Measurements from ENCODE around the gene TRAF3IP3.
"Not testable (repeated sequence)": the region's sequence is repeated elsewhere in the genome, so short reads cannot be mapped to it uniquely, and the experiment has no call there.

Gene TRAF3IP3

DNA sequence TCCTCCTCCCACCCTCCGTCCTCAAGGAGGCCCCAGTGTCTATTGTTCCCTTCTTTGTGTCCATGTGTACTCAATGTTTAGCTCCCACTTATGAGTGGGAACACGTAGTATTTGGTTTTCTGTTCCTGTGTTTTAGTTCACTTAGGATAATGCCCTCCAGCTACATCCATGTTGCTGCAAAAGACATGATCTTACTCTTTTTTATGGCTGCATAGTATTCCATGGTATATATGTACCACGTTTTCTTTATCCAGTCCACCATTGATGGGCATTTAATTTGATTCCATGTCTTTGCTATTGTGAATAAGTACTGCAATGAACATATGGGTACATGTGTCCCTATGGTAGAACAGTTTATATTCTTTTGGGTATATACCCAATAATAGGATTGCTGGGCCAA, 37.9 kb downstream of the TRAF3IP3 start:
- H3K4me3 ChIP-seq (ENCODE audit: low read length); H3K27ac ChIP-seq (ENCODE audit: low read length); H3K27me3 ChIP-seq (ENCODE audit: control insufficient read depth, insufficient read depth, low read length); H3K36me3 ChIP-seq (ENCODE audit: control insufficient read depth, insufficient read depth, low read length); H3K4me1 ChIP-seq (ENCODE audit: control insufficient read depth, insufficient read depth, low read length); DNase-seq (ENCODE audit: low read depth, low spot score); H3K9me3 ChIP-seq (ENCODE audit: control insufficient read depth, insufficient read depth, low read length): not testable (repeated sequence)
- WGBS (ENCODE audit: insufficient coverage, insufficient read length): no CpG with 5 or more reads among the region's 3 CpGs

DNA sequence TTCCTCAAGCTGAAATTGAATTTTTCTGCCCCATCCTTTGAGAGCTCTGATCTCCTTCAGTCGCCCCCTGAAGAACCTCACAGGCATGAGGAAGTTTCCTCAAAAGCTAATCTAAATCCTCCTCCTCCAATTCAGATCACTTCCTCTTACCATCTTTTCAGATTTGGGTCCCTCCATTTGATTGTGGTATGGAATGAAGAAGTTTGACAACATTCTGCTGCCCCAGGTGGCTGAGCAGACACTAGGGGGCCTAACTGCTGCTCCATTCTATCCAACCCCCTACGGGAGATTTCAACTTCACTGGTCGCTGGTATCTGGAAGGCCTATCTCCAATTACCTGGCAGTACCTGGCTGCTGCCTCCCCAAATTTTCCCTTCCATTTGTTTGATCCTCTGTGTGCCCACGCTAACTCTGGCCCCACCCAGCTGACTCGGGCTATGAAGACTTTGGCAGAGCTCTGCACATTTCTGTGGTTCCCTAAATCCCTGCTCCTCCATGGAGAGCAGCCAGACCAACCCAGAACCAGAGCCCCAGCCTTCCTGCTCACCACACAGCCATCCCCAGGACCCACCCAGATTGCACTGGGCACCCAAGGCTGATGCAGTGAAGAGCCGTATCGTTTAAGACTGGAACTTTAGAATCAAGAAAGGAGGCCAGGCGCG, 42.3 kb downstream of the TRAF3IP3 start:
- Histone ChIP-seq H3K27me3 (ENCODE audit: control insufficient read depth, insufficient read depth, low read length) (no peaks in the 10 kb centered on the region), H3K4me3 (ENCODE audit: low read length) (no peak overlapping the region), H3K36me3 (ENCODE audit: control insufficient read depth, insufficient read depth, low read length) (no peaks in the 10 kb centered on the region), H3K27ac (ENCODE audit: low read length) (no peak overlapping the region), H3K4me1 (ENCODE audit: control insufficient read depth, insufficient read depth, low read length) (no peaks in the 10 kb centered on the region), H3K9me3 (ENCODE audit: control insufficient read depth, insufficient read depth, low read length) (no peaks in the 10 kb centered on the region)
- WGBS (ENCODE audit: insufficient coverage, insufficient read length): no CpG with 5 or more reads among the region's 9 CpGs
- no peak for DNase-seq (ENCODE audit: low read depth, low spot score)

DNA sequence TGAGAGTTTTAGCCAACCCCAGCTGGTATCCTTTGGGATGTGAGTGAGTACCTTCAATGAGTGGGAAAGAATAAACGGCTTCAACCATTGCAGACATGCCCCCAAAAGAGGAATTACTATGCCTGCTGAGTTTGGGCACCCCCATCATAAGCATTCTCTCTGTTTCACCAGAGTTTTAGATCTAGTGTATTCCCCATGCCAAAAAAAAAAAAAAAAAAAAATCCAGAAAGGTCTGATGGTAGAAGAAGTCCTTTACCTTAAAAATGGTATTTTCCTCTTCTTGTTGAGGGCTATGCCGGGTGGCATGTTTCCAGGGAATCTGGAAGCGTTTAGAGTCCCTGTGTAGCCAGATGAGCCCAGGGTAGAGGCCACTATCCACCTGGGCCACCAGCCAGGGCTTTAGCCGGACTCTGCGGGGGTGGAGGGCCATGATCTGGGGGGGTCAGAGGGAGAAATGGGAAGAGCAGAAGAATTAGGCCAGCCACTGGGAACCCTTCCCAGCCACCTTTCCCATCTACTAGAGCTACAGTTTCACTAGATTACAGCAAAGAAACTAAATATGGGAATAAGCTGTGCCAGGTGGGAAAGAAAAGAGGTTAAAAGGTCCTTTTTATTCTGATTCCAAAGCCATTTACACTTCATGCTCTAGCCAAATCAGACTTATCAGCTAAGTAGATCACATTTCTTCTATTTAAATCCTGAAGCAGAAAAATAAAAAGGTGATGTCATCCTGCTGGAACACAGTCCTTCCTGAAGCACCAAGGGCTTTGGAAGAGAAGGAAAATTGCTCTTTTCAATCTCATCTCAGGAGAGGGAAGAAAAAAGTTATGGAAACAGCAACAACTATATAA, 45.4 kb downstream of the TRAF3IP3 start:
- H3K27ac ChIP-seq (ENCODE audit: low read length): no peak overlapping the region
- no CpG with 5 or more reads among the region's 5 CpGs for WGBS (ENCODE audit: insufficient coverage, insufficient read length)

DNA sequence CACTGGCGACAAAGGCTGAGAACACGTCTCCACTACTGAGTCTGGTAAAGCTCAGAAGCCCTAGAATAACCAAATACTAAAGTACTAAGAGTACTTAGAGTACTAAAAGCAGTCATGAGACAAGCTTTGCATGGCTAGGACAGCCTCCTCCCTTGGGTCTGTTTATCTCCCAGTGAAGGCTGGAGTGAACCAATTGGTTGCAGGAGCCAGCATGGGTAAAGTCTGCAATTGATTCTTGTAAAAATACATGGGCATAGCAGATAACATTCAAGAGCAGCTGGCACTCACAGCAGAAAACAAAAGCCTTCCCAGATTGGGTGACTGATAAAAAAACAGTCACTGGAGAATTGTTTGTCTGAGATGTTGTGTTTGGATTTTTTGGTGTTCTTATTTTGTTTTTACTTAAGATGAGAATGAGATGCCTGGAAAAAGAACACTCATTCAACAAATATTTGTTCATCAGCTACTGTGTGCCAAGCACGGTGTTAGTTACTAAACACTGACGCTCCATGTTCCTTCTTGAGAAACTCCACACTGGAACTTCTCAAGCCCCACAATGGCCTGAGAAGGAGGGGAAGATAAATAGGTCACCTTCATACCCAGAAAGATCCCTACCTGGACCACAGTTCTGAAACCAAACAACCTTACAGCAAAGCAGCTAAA, 46.4 kb downstream of the TRAF3IP3 start:
- no peaks in the 10 kb centered on the region for H3K9me3 ChIP-seq (ENCODE audit: control insufficient read depth, insufficient read depth, low read length)
- no peak overlapping the region for H3K27ac ChIP-seq (ENCODE audit: low read length)
- H3K36me3 ChIP-seq (ENCODE audit: control insufficient read depth, insufficient read depth, low read length): no peaks in the 10 kb centered on the region
- no peak overlapping the region for H3K4me3 ChIP-seq (ENCODE audit: low read length)
- H3K4me1 ChIP-seq (ENCODE audit: control insufficient read depth, insufficient read depth, low read length): no peaks in the 10 kb centered on the region; the same call in 1 of the 2 replicates
- no peak for DNase-seq (ENCODE audit: low read depth, low spot score)
- WGBS (ENCODE audit: insufficient coverage, insufficient read length): no CpG with 5 or more reads among the region's 4 CpGs
- no peaks in the 10 kb centered on the region for H3K27me3 ChIP-seq (ENCODE audit: control insufficient read depth, insufficient read depth, low read length)

More for the DNA sequence above, 45.4 kb downstream of the TRAF3IP3 start:
- Histone ChIP-seq H3K27me3 (ENCODE audit: control insufficient read depth, insufficient read depth, low read length) (no peaks in the 10 kb centered on the region), H3K36me3 (ENCODE audit: control insufficient read depth, insufficient read depth, low read length) (no peaks in the 10 kb centered on the region), H3K4me1 (ENCODE audit: control insufficient read depth, insufficient read depth, low read length) (no peaks in the 10 kb centered on the region; the same call in 1 of the 2 replicates), H3K4me3 (ENCODE audit: low read length) (no peak overlapping the region), H3K9me3 (ENCODE audit: control insufficient read depth, insufficient read depth, low read length) (no peaks in the 10 kb centered on the region)
- no peak for DNase-seq (ENCODE audit: low read depth, low spot score)

DNA sequence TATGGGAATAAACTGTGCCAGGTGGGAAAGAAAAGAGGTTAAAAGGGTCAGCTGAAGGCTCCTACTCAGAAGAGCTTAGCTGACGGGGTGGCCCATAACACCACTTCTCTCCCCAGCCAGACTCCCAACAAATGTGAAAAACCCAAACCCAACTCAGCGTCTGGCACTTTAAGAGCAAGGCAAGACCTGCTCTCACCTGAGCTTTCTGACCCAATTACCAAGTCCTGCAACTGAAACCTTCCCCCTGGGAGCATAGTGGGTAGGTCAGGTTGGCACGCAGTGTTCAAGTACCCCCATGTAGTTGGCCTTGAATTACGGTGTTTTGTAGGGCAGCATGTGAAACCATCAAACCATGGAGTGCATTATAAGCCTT, 46.9 kb downstream of the TRAF3IP3 start:
- WGBS (ENCODE audit: insufficient coverage, insufficient read length): no CpG with 5 or more reads among the region's 4 CpGs
- H3K4me1 ChIP-seq (ENCODE audit: control insufficient read depth, insufficient read depth, low read length): no peaks in the 10 kb centered on the region; the same call in 1 of the 2 replicates
- no peak for DNase-seq (ENCODE audit: low read depth, low spot score)
- H3K27me3 ChIP-seq (ENCODE audit: control insufficient read depth, insufficient read depth, low read length): no peaks in the 10 kb centered on the region
- no peak overlapping the region for H3K4me3 ChIP-seq (ENCODE audit: low read length)
- H3K27ac ChIP-seq (ENCODE audit: low read length): no peak overlapping the region
- no peaks in the 10 kb centered on the region for H3K9me3 ChIP-seq (ENCODE audit: control insufficient read depth, insufficient read depth, low read length)
- H3K36me3 ChIP-seq (ENCODE audit: control insufficient read depth, insufficient read depth, low read length): no peaks in the 10 kb centered on the region

DNA sequence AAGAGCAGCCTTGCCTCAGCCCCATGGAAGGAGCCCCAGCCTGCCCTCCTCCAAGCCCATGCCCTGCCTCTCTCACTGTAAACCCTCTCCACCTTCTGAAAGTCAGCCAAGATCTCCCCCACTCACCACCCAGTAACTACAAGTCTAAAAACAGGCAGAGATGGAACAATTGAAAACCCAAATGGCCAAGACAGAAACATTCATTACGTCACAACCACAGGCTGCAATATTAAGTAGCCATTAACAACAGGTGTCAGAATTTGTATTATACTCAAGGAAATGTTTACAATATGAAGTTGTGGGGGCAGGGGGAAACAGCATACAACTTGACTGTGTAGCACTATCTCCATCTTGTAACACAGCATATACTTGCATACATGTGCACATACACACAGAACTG, 47.7 kb downstream of the TRAF3IP3 start:
- Histone ChIP-seq H3K36me3 (ENCODE audit: control insufficient read depth, insufficient read depth, low read length) (no peaks in the 10 kb centered on the region), H3K27ac (ENCODE audit: low read length) (no peak overlapping the region), H3K9me3 (ENCODE audit: control insufficient read depth, insufficient read depth, low read length) (no peaks in the 10 kb centered on the region), H3K4me3 (ENCODE audit: low read length) (no peak overlapping the region), H3K4me1 (ENCODE audit: control insufficient read depth, insufficient read depth, low read length) (no peaks in the 10 kb centered on the region; the same call in 1 of the 2 replicates), H3K27me3 (ENCODE audit: control insufficient read depth, insufficient read depth, low read length) (no peaks in the 10 kb centered on the region)
- no peak for DNase-seq (ENCODE audit: low read depth, low spot score)
- WGBS (ENCODE audit: insufficient coverage, insufficient read length): no CpG with 5 or more reads among the region's 1 CpG

DNA sequence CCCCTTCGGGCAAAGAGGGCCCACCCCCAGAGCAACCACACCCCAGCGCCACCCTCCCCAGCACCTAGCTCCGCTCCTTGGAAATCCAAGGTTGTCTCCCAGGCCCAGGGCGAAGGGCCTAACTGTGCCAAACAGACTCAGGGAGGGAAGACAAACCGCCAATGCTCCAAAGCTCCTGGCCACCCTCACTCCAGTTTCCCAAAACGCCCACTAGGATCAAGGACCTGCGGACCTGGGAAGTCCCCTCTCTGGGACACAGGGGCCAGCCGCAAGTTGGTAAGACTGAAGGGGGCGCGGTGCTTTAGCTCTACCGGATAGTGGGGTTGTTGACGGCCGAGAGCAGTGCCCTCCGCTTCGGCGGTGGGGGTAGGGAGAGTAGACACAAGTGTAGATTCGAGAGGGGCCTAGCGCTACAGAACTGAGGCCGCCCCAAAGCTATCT, 49.5 kb downstream of the TRAF3IP3 start:
- Histone ChIP-seq H3K27ac (ENCODE audit: low read length) (no peak overlapping the region), H3K27me3 (ENCODE audit: control insufficient read depth, insufficient read depth, low read length) (no peaks in the 10 kb centered on the region), H3K4me1 (ENCODE audit: control insufficient read depth, insufficient read depth, low read length) (no peaks in the 10 kb centered on the region; the same call in 1 of the 2 replicates), H3K36me3 (ENCODE audit: control insufficient read depth, insufficient read depth, low read length) (no peaks in the 10 kb centered on the region), H3K9me3 (ENCODE audit: control insufficient read depth, insufficient read depth, low read length) (no peaks in the 10 kb centered on the region), H3K4me3 (ENCODE audit: low read length) (peak overlapping the region; percentile 76; the same call in 1 of the 2 replicates)
- WGBS (ENCODE audit: insufficient coverage, insufficient read length): no CpG with 5 or more reads among the region's 19 CpGs
- no peak for DNase-seq (ENCODE audit: low read depth, low spot score)

DNA sequence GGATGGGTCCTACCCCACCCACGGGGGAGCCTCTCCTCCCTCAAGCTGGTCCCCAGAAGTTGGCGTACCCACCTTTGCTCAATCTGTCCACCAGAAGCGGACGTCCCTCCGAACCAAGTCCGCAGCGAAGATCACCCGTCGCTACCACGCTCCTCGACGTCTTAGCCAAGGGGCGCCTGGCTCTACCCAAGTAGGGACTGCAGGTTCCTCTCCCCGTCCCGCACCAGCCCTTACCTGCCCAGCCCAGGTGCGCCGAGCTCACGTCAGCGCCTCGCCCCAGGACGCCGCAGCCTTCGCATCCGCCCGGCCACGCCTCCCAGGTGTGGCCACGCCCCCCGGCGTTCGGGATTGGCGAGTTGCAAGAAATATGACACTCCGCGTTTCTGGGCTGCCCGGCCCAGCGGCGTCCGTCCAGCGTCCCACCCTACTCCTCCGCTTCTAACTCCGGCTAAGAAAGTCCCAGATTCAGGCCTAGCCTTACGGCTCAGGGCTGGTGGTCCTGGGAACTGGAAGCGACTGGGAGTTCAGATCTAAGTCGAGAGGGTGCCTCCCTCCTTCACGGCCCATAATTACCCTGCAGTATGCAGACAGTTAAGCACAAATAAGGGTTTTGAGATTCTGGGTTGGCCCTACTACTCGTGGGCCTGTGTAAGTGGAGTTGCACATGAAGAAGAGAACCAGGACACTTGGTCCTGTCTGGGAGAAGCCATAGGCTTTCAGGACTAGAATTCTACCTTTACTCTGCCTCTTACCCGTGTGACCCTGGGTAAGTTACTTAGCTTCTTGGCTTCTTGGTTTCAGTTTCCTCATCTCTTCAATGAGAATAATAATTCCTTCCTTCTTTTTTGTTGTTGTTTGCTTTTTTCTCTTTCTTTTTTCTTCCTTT, 50.3 kb downstream of the TRAF3IP3 start, which contains the start of gene IRF6:
Gene IRF6 (minus strand): TSS at position 268 of the 886 bp plus-strand sequence. CDS start 4,729 bp downstream, outside the sequence.
- Histone ChIP-seq H3K4me1 (ENCODE audit: control insufficient read depth, insufficient read depth, low read length) (no peaks in the 10 kb centered on the region; the same call in 1 of the 2 replicates), H3K4me3 (ENCODE audit: low read length) (peak within 1 kb of the TSS; percentile 76; the same call in 1 of the 2 replicates), H3K27ac (ENCODE audit: low read length) (no peak within 1 kb of the TSS), H3K27me3 (ENCODE audit: control insufficient read depth, insufficient read depth, low read length) (no peaks in the 10 kb centered on the region), H3K9me3 (ENCODE audit: control insufficient read depth, insufficient read depth, low read length) (no peaks in the 10 kb centered on the region), H3K36me3 (ENCODE audit: control insufficient read depth, insufficient read depth, low read length) (no peaks in the 10 kb centered on the region)
- DNase-seq (ENCODE audit: low read depth, low spot score): peak; percentile 92
- WGBS (ENCODE audit: insufficient coverage, insufficient read length): no CpG with 5 or more reads among the region's 46 CpGs

DNA sequence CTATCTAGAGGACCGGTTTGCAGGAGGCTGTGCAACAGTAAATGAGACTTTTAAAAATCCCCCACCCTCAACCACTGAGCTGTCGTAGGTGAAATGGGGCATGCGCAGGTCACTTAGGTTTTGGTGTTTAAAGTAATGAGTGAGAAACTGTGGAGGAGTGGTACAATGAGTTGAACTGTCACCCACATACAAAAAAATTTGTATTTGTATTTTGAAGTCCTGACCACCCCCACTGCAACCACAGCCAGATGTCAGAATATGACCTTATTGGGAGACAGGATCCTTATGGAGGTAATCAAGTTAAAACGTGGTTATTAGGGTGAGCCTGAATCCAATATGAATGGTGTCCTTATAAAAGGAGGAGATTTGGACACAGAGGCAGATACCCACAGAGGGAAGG, 51.7 kb downstream of the TRAF3IP3 start:
- H3K27ac ChIP-seq (ENCODE audit: low read length): no peak overlapping the region
- H3K4me1 ChIP-seq (ENCODE audit: control insufficient read depth, insufficient read depth, low read length): no peaks in the 10 kb centered on the region; the same call in 1 of the 2 replicates
- no CpG with 5 or more reads among the region's 4 CpGs for WGBS (ENCODE audit: insufficient coverage, insufficient read length)
- no peak for DNase-seq (ENCODE audit: low read depth, low spot score)
- no peaks in the 10 kb centered on the region for H3K36me3 ChIP-seq (ENCODE audit: control insufficient read depth, insufficient read depth, low read length)
- H3K27me3 ChIP-seq (ENCODE audit: control insufficient read depth, insufficient read depth, low read length): no peaks in the 10 kb centered on the region
- no peak overlapping the region for H3K4me3 ChIP-seq (ENCODE audit: low read length)
- H3K9me3 ChIP-seq (ENCODE audit: control insufficient read depth, insufficient read depth, low read length): no peaks in the 10 kb centered on the region
